ENCODE data around the gene QRICH2.

Gene QRICH2

GRCh38 chr17:76267051-76267576 lies 41.0 kb downstream of the QRICH2 start:
- Histone ChIP-seq H3K27me3 (ENCODE audit: insufficient read depth, low read length) (no peaks in the 10 kb centered on the region; the same call in 1 of the 2 replicates), H3K9ac (ENCODE audit: low read length) (no peak overlapping the region; the same call in 1 of the 2 replicates), H3K79me2 (ENCODE audit: insufficient read depth, low read length) (no peaks in the 10 kb centered on the region), H3K4me3 (ENCODE audit: low read depth, low read length, poor library complexity, severe bottlenecking) (peak overlapping the region; percentile 97), H3K4me2 (ENCODE audit: low read length) (peak overlapping the region; percentile 91; the same call in 1 of the 2 replicates), H2AFZ (ENCODE audit: low read length) (no peak overlapping the region), H3K4me1 (ENCODE audit: insufficient read depth, low read length, severe bottlenecking) (peaks cover 61% of the 10 kb centered on the region), H3K9me2 (ENCODE audit: low read depth, low read length) (no peaks in the 10 kb centered on the region), H3K9me3 (ENCODE audit: low read length) (no peaks in the 10 kb centered on the region), H3F3A (ENCODE audit: insufficient read depth, low read length) (no peaks in the 10 kb centered on the region), H3K36me3 (ENCODE audit: insufficient read depth, low read length) (peaks cover 21% of the 10 kb centered on the region), H4K20me1 (ENCODE audit: insufficient read depth, low read length) (no peaks in the 10 kb centered on the region), H3K27ac (ENCODE audit: low read depth, low read length, poor library complexity, severe bottlenecking) (no peak overlapping the region)
- no peak for TF ChIP-seq EZH2 (IDR thresholded peaks at IDR 0.05; ENCODE audit: borderline replicate concordance, low read length)
- TF ChIP-seq, protein P1, sequence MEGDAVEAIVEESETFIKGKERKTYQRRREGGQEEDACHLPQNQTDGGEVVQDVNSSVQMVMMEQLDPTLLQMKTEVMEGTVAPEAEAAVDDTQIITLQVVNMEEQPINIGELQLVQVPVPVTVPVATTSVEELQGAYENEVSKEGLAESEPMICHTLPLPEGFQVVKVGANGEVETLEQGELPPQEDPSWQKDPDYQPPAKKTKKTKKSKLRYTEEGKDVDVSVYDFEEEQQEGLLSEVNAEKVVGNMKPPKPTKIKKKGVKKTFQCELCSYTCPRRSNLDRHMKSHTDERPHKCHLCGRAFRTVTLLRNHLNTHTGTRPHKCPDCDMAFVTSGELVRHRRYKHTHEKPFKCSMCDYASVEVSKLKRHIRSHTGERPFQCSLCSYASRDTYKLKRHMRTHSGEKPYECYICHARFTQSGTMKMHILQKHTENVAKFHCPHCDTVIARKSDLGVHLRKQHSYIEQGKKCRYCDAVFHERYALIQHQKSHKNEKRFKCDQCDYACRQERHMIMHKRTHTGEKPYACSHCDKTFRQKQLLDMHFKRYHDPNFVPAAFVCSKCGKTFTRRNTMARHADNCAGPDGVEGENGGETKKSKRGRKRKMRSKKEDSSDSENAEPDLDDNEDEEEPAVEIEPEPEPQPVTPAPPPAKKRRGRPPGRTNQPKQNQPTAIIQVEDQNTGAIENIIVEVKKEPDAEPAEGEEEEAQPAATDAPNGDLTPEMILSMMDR (IDR thresholded peaks at IDR 0.05; ENCODE audit: low read length), result no peak

- Histone ChIP-seq H3K9me3 (ENCODE audit: low read length) (no peaks in the 10 kb centered on the region), H3K4me1 (ENCODE audit: insufficient read depth, low read length, severe bottlenecking) (peaks cover 61% of the 10 kb centered on the region), H4K20me1 (ENCODE audit: insufficient read depth, low read length) (no peaks in the 10 kb centered on the region), H3K4me2 (ENCODE audit: low read length) (peak overlapping the region; percentile 91), H3K27ac (ENCODE audit: low read depth, low read length, poor library complexity, severe bottlenecking) (no peak overlapping the region), H3K36me3 (ENCODE audit: insufficient read depth, low read length) (peaks cover 21% of the 10 kb centered on the region), H2AFZ (ENCODE audit: low read length) (no peak overlapping the region), H3K79me2 (ENCODE audit: insufficient read depth, low read length) (no peaks in the 10 kb centered on the region), H3K9me2 (ENCODE audit: low read depth, low read length) (no peaks in the 10 kb centered on the region), H3K27me3 (ENCODE audit: insufficient read depth, low read length) (no peaks in the 10 kb centered on the region; the same call in 1 of the 2 replicates), H3F3A (ENCODE audit: insufficient read depth, low read length) (no peaks in the 10 kb centered on the region), H3K4me3 (ENCODE audit: low read depth, low read length, poor library complexity, severe bottlenecking) (peak overlapping the region; percentile 97), H3K9ac (ENCODE audit: low read length) (peak overlapping the region; percentile 78)
- TF ChIP-seq, protein P1 (IDR thresholded peaks at IDR 0.05; ENCODE audit: low read length), result no peak
- no peak for TF ChIP-seq EZH2 (IDR thresholded peaks at IDR 0.05; ENCODE audit: borderline replicate concordance, low read length)
These were observed 41.7 kb downstream of the QRICH2 start for GRCh38 chr17:76266244-76266938.

GRCh38 chr17:76265624-76266243 lies 42.3 kb downstream of the QRICH2 start:
- peak overlapping the region; percentile 78 for H3K9ac ChIP-seq (ENCODE audit: low read length)
- no peak overlapping the region for H2AFZ ChIP-seq (ENCODE audit: low read length)
- H3K4me2 ChIP-seq (ENCODE audit: low read length), result peak overlapping the region; percentile 91
- H3K36me3 ChIP-seq (ENCODE audit: insufficient read depth, low read length), result peaks cover 21% of the 10 kb centered on the region
- H3K79me2 ChIP-seq (ENCODE audit: insufficient read depth, low read length), result no peaks in the 10 kb centered on the region
- H4K20me1 ChIP-seq (ENCODE audit: insufficient read depth, low read length), result no peaks in the 10 kb centered on the region
- no peaks in the 10 kb centered on the region for H3F3A ChIP-seq (ENCODE audit: insufficient read depth, low read length)
- TF ChIP-seq, protein P1 (IDR thresholded peaks at IDR 0.05; ENCODE audit: low read length), result no peak
- no peak for TF ChIP-seq EZH2 (IDR thresholded peaks at IDR 0.05; ENCODE audit: borderline replicate concordance, low read length)
- peaks cover 61% of the 10 kb centered on the region for H3K4me1 ChIP-seq (ENCODE audit: insufficient read depth, low read length, severe bottlenecking)
- no peaks in the 10 kb centered on the region for H3K27me3 ChIP-seq (ENCODE audit: insufficient read depth, low read length)
- H3K4me3 ChIP-seq (ENCODE audit: low read depth, low read length, poor library complexity, severe bottlenecking), result peak overlapping the region; percentile 97
- no peaks in the 10 kb centered on the region for H3K9me2 ChIP-seq (ENCODE audit: low read depth, low read length)
- H3K27ac ChIP-seq (ENCODE audit: low read depth, low read length, poor library complexity, severe bottlenecking), result no peak overlapping the region
- no peaks in the 10 kb centered on the region for H3K9me3 ChIP-seq (ENCODE audit: low read length)

Measured in OCI-LY1 (cell line).